GM23338 (cell line): ENCODE measurements around the gene PCSK4. TPM values are rescaled to one million over a fixed set of nuclear protein-coding genes. Genes with fewer than 3 reads are reported as not detected.

ENCODE experiments used
- ATAC-seq: fragments of 200-7000 bp; cut with Tn5 transposase; 3 replicates; pipeline ENCODE4 v1.9.1; 2020
- DNase-seq: peaks from one replicate; pipeline ENCODE4 v3.0.0-alpha.2; 2015; ENCODE audit warnings: low spot score
- H2AFZ ChIP-seq: fragments of 200-600 bp; sonication (generic); 2 replicates; pipeline ENCODE4 v1.8.0; 2016; ENCODE audit warnings: antibody characterized with exemption, mild to moderate bottlenecking, moderate library complexity
- H3F3A ChIP-seq: fragments of 200-600 bp; sonication (generic); replicated peaks from 2 replicates; pipeline ENCODE4 v1.8.0; 2017; ENCODE audit warnings: antibody characterized with exemption, mixed run types, low read depth
- H3K27ac ChIP-seq: fragments of 200-600 bp; sonication (generic); 2 replicates; pipeline ENCODE4 v1.6.1; 2016; ENCODE audit warnings: low read depth
- H3K27me3 ChIP-seq: fragments of 200-600 bp; sonication (generic); 2 replicates; pipeline ENCODE4 v1.8.0; 2016; ENCODE audit warnings: mild to moderate bottlenecking, mixed run types, moderate library complexity; ENCODE audit not compliant: insufficient read depth
- H3K36me3 ChIP-seq: fragments of 200-600 bp; sonication (generic); 2 replicates; pipeline ENCODE4 v1.8.0; 2016; ENCODE audit warnings: mild to moderate bottlenecking; ENCODE audit not compliant: insufficient read depth
- H3K4me1 ChIP-seq: fragments of 200-600 bp; sonication (generic); 2 replicates; pipeline ENCODE4 v1.8.0; 2016; ENCODE audit warnings: mild to moderate bottlenecking, moderate library complexity; ENCODE audit not compliant: insufficient read depth
- H3K4me2 ChIP-seq: fragments of 200-600 bp; sonication (generic); 2 replicates; pipeline ENCODE4 v1.7.1; 2017; ENCODE audit warnings: mixed run types
- H3K4me3 ChIP-seq: fragments of 200-600 bp; sonication (generic); 2 replicates; pipeline ENCODE4 v1.6.1; 2016; ENCODE audit warnings: mixed run types
- H3K79me2 ChIP-seq: fragments of 200-600 bp; sonication (generic); replicated peaks from 2 replicates; pipeline ENCODE4 v1.8.0; 2017; ENCODE audit warnings: mild to moderate bottlenecking; ENCODE audit not compliant: insufficient read depth
- H3K9me2 ChIP-seq: fragments of 200-600 bp; sonication (generic); 2 replicates; pipeline ENCODE4 v1.8.0; 2017; ENCODE audit not compliant: insufficient read depth
- H4K20me1 ChIP-seq: fragments of 200-600 bp; sonication (generic); replicated peaks from 2 replicates; pipeline ENCODE4 v1.8.0; 2017; ENCODE audit warnings: mild to moderate bottlenecking; ENCODE audit not compliant: insufficient read depth
- H3K27ac Mint-ChIP-seq: 2 replicates; pipeline ENCODE4 v1.8.0; 2020; ENCODE audit warnings: inconsistent platforms, mild to moderate bottlenecking, moderate library complexity, mixed read lengths
- H3K27me3 Mint-ChIP-seq: 3 replicates; pipeline ENCODE4 v1.8.0; 2022; ENCODE audit warnings: low read depth, mild to moderate bottlenecking, moderate library complexity, mixed read lengths, inconsistent platforms; ENCODE audit not compliant: insufficient read depth, poor library complexity
- H3K36me3 Mint-ChIP-seq: 3 replicates; pipeline ENCODE4 v1.8.0; 2021; ENCODE audit warnings: low read depth, mild to moderate bottlenecking, inconsistent platforms, moderate library complexity, mixed read lengths
- H3K4me1 Mint-ChIP-seq: 3 replicates; pipeline ENCODE4 v1.8.0; 2020; ENCODE audit warnings: mild to moderate bottlenecking, inconsistent platforms, mixed read lengths
- H3K4me3 Mint-ChIP-seq: 3 replicates; pipeline ENCODE4 v1.8.0; 2021; ENCODE audit warnings: moderate library complexity, mild to moderate bottlenecking, inconsistent platforms, mixed read lengths
- H3K9me3 Mint-ChIP-seq: 3 replicates; pipeline ENCODE4 v1.8.0; 2020; ENCODE audit warnings: moderate library complexity, mild to moderate bottlenecking, inconsistent platforms, mixed read lengths
- CREB1 ChIP-seq: fragments of 250-450 bp; sonication (Bioruptor Pico); IDR thresholded peaks from 2 replicates; pipeline ENCODE4 v1.5.0; 2020; ENCODE audit warnings: low read depth, mild to moderate bottlenecking, moderate library complexity
- ETS1 ChIP-seq: IDR thresholded peaks from 2 replicates; pipeline ENCODE4 v1.6.1; 2016; ENCODE audit warnings: antibody characterized with exemption
- EZH2 ChIP-seq: fragments of 200-600 bp; sonication (generic); IDR thresholded peaks from one replicate; pipeline ENCODE4 v1.8.0; 2017; ENCODE audit warnings: antibody characterized with exemption, mild to moderate bottlenecking, low read depth; ENCODE audit not compliant: unreplicated experiment
- POLR2AphosphoS5 ChIP-seq: IDR thresholded peaks from 2 replicates; pipeline ENCODE4 v1.6.1; 2016; ENCODE audit warnings: antibody characterized with exemption, low read depth
- REST ChIP-seq: IDR thresholded peaks from one replicate; pipeline ENCODE4 v1.6.1; 2018; ENCODE audit warnings: antibody characterized with exemption; ENCODE audit not compliant: unreplicated experiment
- STAT1 ChIP-seq: IDR thresholded peaks from one replicate; pipeline ENCODE4 v1.6.1; 2016; ENCODE audit warnings: antibody characterized with exemption; ENCODE audit not compliant: unreplicated experiment
- ZNF114 ChIP-seq: fragments of 250-450 bp; sonication (Bioruptor Pico); IDR thresholded peaks from 2 replicates; pipeline ENCODE4 v1.5.0; 2020; ENCODE audit warnings: mild to moderate bottlenecking, moderate library complexity
- ZNF331 ChIP-seq: fragments of 250-450 bp; sonication (Bioruptor Pico); IDR thresholded peaks from 2 replicates; pipeline ENCODE4 v1.5.0; 2020; ENCODE audit warnings: low read depth, mild to moderate bottlenecking, moderate library complexity
- ZNF462 ChIP-seq: fragments of 250-450 bp; sonication (Bioruptor Pico); IDR thresholded peaks from 2 replicates; pipeline ENCODE4 v1.5.0; 2020; ENCODE audit warnings: mild to moderate bottlenecking, moderate library complexity
- polyA plus RNA-seq: library from polyadenylated mRNA; unstranded; fragments of >200 nt; fragmentation: Nextera tagmentation; extraction: Ambion mirVana; gene quantifications from 2 replicates; pipeline ENCODE4 v1.2.1, GENCODE V29; 2016
- total RNA-seq: library from RNA; depleted of rRNA; stranded (reverse); fragments of >200 nt; shearing (Covaris generic); gene quantifications from 2 replicates; pipeline ENCODE4 v1.2.3, GENCODE V29; 2014

PCSK4 gene
- total and polyA plus RNA-seq, 2 experiments from 2014 or later = 3.8 to 15.1 TPM

GRCh38 chr19:1523412-1524286, 33.5 kb upstream of the PCSK4 start, which contains the start of gene PLK5:
PLK5 (plus strand) TSS chr19:1524077; CDS start chr19:1526997, 2,920 bp downstream.
- Mint-ChIP-seq H3K9me3 (peaks cover 3% of the 10 kb centered on the region; the same call in 2 of the 3 replicates), H3K27me3 (peaks cover 47% of the 10 kb centered on the region), H3K36me3 (peaks cover 4% of the 10 kb centered on the region; the same call in 1 of the 3 replicates), H3K27ac (no peak within 1 kb of the TSS), H3K4me1 (peaks cover 6% of the 10 kb centered on the region; the same call in 2 of the 3 replicates), H3K4me3 (peak within 1 kb of the TSS; percentile 70)
- DNase-seq = peak; percentile 66
- H4K20me1 ChIP-seq = no peaks in the 10 kb centered on the region; the same call in 1 of the 2 replicates
- H3K9me2 ChIP-seq = no peaks in the 10 kb centered on the region
- peaks cover 27% of the 10 kb centered on the region for H3K27me3 ChIP-seq
- peak within 1 kb of the TSS; percentile 71 for H3K4me2 ChIP-seq
- no peaks in the 10 kb centered on the region for H3K36me3 ChIP-seq
- ATAC-seq = peak; percentile 66
- H3K4me3 ChIP-seq = peak within 1 kb of the TSS; percentile 52
- no peak within 1 kb of the TSS for H2AFZ ChIP-seq
- no peaks in the 10 kb centered on the region for H3K79me2 ChIP-seq
- peak; percentile 66 for TF ChIP-seq POLR2AphosphoS5
- no peak for TF ChIP-seq ZNF114 (CRISPR knock-in tag)
- no peaks in the 10 kb centered on the region for H3K4me1 ChIP-seq
- H3F3A ChIP-seq = 0 out of 2 replicates have a peak, but pooled peaks cover 4% of the 10 kb centered on the region
- H3K27ac ChIP-seq = no peak within 1 kb of the TSS

GRCh38 chr19:1522838-1523237, 32.7 kb upstream of the PCSK4 start:
- H3K4me1 Mint-ChIP-seq = peaks cover 6% of the 10 kb centered on the region; the same call in 2 of the 3 replicates
- H3K36me3 Mint-ChIP-seq = peaks cover 4% of the 10 kb centered on the region; the same call in 1 of the 3 replicates
- H2AFZ ChIP-seq = no peak overlapping the region
- H3K27ac Mint-ChIP-seq = no peak overlapping the region
- H3K9me2 ChIP-seq = no peaks in the 10 kb centered on the region
- H3K27me3 Mint-ChIP-seq = peaks cover 47% of the 10 kb centered on the region
- 0 out of 2 replicates have a peak, but pooled peaks cover 4% of the 10 kb centered on the region for H3F3A ChIP-seq
- H3K4me2 ChIP-seq = no peak overlapping the region
- H3K27ac ChIP-seq = no peak overlapping the region
- DNase-seq (no peak), ATAC-seq (no peak)
- no peak overlapping the region for H3K4me3 ChIP-seq
- no peaks in the 10 kb centered on the region for H3K4me1 ChIP-seq
- no peaks in the 10 kb centered on the region for H3K79me2 ChIP-seq
- no peak overlapping the region for H3K4me3 Mint-ChIP-seq
- H4K20me1 ChIP-seq = no peaks in the 10 kb centered on the region; the same call in 1 of the 2 replicates
- peaks cover 27% of the 10 kb centered on the region for H3K27me3 ChIP-seq
- H3K36me3 ChIP-seq = no peaks in the 10 kb centered on the region
- TF ChIP-seq EZH2 (no peak), POLR2AphosphoS5 (no peak), ZNF331 (CRISPR knock-in tag) (no peak), CREB1 (CRISPR knock-in tag) (no peak), STAT1 (no peak), ZNF462 (CRISPR knock-in tag) (no peak), ETS1 (no peak), REST (no peak)
- H3K9me3 Mint-ChIP-seq = peaks cover 8% of the 10 kb centered on the region
